GM10847 (cell line): Measurements from ENCODE around the gene NTSR1.

ENCODE experiments used
- POLR2A ChIP-seq: IDR thresholded peaks from 2 replicates; pipeline ENCODE4 v1.6.1; 2011; ENCODE audit not compliant: insufficient read length; ENCODE audit errors: extremely low read depth

Gene NTSR1

DNA sequence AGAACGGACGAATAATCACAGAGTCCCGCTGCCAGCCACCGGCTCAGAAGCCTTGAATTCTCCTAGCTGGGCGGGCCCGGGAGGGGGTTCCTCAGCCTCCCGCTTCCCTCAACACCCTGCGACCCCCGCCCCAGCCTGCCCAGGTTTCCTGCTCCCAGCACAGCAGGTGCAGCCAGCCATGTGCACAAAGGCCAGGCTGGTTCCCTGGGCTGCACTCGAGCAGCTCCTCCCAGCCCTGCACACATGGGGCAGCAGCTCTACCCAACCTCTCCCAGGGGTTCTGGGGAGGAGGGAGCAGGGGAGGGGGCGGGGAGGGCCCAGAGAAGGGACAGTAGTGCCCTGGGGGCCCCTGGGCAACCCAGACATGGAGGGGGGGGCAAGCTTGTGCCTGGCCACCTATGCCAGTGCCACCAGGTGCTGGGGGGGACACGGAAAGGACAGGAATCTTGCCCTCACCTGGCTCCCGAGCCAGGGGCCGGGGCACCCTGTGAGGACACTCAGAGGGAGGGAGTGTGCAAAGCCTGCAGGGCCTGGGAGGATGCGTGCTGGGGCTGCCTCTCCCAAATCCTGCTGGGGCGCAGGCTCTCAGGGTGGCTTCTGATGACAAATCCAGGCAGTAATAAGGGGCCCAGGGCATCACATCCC, 1.2 kb upstream of the NTSR1 start:
- no peak for TF ChIP-seq POLR2A

DNA sequence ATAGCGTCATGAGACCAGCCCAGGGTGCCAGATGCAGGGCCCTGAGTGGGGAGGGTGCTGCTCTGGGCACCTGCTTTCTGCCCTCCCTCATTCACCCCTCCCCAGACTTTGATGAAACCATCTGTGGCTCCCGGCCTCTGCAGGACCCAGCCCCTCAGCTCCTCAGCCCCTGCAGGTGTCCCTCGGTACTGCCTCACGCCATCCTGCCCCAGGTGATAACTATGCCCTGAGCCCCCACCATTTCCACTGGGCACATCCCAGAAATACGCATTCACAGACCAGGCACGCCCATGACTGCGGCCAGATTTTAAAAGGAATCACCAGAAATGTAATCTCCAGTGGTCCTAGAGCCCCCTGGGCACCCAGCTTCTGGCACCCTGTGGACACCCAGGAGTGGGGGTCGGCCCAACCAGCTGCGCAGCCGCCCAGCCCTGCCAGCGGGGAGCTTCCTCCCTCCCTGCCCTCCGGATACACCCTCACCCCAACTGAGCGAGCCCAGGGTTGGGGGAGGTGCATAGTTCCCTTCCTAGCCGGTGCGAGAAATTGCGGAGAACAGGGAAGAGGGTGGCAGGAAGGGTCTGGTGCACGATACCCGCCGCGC, 615 bp upstream of the NTSR1 start:
- TF ChIP-seq POLR2A, result no peak

DNA sequence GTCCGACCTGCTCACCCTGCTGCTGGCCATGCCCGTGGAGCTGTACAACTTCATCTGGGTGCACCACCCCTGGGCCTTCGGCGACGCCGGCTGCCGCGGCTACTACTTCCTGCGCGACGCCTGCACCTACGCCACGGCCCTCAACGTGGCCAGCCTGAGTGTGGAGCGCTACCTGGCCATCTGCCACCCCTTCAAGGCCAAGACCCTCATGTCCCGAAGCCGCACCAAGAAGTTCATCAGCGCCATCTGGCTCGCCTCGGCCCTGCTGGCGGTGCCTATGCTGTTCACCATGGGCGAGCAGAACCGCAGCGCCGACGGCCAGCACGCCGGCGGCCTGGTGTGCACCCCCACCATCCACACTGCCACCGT, 885 bp downstream of the NTSR1 start:
- no peak for TF ChIP-seq POLR2A

DNA sequence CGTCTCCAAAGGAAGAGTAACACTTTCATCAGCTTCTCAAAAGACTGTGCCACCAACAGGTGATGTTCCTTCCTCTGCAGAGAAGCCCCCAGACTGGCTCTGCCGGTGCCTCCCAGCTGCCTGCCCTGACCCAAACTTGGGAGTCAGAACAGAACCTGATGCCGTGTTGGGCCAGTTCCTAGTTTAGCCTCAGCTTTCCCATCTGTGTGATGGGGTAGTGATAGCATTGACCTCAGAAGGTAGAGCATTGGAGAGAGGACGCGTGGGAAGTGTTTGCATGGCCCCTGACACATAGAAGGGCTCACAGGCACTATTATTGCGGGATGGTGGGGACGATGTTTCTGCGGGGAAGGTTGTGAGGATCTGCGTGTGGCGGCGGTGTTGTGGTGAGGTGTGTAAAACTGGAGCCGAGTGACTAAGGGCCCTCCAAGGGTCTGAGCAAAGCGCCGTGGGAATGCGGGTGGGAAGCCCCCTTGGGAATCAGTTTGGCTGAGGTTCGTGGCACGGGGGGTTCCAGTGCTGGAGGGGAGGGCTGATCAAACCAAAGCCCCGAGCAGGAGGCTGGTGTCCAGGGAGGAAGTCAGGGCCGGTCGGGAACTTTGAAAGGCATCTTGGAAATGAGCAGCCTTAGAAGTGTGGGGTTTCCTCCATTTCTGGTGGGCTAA, 1.7 kb downstream of the NTSR1 start:
- TF ChIP-seq POLR2A, result no peak

DNA sequence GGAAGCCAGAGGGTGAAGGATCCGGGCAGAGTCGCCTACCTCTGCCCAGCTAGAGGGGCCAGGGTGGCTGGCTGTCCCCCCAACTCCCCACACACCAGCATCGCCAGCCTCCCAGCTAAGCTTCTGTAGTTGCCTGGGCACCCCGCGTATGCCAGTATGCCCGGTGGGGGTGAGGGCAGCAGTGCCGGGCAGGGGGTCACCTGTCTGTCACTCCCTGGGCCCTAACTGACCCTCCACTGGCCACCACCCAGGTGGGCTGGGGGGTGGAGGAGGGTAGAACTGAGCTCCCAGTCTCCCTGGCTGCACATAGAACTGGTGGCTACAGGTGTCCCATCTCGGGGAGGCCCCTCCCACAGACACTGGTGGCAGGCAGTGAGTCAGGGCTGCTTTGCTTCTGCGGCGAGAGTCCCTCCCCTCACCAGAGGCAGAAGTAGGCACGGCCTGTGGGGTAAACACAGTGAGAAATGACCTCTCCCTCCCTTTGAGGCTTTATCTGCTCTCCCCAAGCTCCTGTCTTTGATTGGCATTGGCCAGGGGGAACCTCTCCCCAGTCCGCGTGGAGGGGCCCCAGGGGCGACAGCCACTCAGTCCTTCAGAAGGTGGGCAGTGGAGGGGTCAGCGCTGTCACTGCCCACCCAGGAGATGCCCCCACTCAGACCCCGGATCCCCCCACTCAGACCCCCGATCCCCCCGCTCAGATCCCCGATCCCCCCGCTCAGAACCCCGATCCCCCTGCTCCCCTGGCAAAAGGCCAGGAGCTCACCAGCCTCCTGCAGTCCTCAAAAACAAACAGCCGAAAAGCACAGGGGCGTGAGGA, 2.5 kb downstream of the NTSR1 start:
- no peak for TF ChIP-seq POLR2A

DNA sequence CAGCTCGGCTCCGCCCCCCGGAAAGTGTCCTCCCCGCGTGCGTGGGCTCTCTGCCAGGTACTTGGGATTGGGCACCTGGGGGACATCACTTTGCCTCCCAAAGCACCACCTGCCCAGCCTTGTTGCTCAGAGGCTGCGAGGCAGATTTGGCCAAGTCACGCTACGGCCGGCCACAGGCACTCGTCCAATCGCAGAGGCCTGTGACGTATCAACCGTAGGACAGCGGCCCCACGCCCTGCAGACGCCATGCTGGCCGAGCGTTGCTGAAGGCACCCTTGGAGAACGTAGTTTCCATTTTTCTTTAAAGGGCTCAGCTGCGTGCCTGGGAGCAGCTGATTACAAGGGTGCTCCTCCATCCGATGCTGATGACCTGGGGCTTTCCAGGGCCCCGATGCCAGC, 3.1 kb downstream of the NTSR1 start:
- TF ChIP-seq POLR2A, result no peak

DNA sequence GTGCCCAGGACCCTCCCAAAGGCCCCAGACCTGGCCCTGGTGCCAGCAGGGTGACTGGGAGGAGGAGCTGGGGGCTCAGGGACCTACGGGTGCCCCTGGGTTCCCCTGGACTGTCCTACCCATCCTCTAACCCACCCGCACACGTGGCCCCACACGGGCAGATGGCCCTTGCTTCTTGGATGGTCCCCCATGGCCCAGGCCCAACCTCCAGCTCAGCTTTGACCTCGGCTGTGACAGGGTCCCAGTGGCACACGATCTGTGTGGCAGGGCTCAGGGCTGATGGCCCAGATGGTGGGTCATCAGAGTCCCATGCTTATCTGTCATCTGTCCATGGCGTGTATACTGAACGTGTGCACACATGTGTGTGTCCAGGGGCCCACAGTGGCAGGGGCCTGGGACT, 4.0 kb downstream of the NTSR1 start:
- TF ChIP-seq POLR2A, result no peak

DNA sequence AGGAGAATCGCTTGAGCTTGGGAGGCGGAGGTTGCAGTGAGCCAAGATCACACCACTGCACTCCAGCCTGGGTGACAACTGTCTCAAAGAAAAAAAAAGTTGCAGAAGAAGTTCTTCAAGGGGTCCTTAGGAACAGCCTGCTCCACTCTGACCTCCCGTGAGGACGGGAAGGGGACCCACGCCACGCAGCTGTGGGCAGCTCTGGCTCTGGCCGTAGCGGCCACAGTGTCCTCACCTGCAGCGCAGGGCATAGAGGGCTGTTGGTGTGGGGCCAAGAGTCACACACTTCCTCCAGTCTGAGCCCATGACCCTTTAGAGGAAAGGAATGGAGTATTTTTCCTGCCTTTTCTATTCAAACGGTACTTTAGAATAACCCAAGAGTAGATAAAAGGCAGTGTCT, 5.4 kb downstream of the NTSR1 start:
- TF ChIP-seq POLR2A, result no peak

DNA sequence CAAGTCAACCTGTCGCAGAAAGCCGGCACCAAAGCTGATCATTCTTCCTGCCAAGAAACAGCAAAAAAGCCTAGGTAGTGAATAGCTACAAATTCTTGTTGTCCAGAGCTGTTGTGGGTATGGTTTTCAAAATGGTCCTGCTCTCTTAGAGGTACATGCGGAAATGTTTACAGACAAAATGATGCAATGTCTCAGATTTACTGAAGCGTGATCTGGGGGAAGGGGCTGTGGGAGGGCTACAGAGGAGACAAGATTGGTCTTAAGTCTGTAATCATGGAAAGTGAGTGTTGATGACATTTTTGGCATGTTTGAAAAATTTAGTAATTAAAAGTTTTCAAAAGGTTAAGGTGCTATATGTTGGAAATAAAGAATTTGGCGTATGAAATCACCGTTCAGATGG, 6.2 kb downstream of the NTSR1 start:
- no peak for TF ChIP-seq POLR2A

DNA sequence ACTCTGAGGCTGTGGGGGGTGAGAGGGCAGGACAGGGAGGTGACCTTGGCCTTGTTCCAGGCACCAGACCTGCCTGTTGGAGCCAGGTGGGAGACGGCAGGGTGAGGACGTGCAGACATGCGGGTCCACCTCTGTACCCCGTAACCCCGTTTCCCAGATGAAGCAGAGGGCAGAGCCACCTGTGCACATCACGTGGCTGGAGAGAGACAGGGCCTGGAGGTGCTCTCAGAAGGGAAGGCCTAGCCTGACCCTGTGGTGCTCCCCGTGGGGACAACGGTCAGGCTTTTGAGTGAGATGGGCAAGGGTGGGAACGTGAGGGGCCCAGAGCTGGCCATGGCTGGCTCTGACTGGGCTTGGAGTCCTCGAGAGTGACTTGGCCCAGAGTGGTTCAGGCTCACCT, 6.6 kb downstream of the NTSR1 start:
- TF ChIP-seq POLR2A, result no peak

DNA sequence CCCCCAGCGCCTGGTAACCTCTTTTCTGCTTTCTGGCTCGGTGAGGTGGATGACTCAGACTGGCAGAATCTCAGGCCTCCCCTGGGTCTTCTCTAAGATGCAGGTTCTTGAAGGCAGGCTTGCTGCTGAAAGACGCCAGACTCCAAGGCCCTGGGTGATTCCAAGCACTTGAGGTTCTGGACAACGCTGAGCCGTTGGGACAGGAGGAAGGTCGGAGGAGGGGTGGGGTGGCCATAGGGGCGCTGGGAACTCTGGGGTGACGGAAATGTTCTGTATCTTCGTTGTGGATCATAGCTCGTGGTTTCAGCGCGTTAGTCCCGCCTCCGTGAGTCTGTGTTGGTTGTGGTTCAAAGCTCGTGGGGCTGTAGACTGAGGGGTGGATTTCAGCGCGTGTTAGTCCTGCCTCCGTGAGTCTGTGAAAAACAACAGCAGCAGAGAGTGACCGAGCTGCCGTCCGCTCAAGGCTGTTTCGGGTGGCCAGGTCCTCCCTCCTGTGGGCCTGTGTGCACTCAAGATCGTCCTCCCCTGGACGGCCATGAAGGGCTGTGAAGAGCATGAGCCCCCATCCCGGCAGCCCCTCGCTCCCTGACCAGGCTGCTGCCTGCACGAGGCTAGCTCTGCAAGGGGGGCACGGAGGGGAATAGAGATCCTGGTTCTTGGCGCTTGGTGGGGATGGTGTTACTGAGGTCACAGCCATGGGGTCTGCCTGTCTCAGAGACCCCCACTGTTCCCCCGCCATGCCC, 7.7 kb downstream of the NTSR1 start:
- no peak for TF ChIP-seq POLR2A

DNA sequence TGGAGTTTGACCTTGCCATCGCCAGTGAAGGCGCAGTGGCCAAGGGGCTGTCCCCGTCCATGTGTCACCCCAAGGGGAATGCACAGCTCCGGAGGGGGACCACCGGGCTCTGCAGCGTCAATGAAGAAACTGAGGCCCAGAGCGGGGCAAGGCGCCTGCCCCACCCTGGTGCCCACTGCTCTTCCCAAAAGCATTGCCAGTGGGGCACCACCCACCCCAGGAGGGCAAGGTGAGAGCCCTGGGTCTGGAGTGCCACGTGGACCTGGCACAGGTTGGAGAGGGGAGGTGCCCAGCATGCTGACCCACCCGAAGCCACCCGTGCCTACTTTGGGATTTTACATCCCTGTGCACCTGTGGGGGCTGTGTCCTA, 8.3 kb downstream of the NTSR1 start:
- no peak for TF ChIP-seq POLR2A

DNA sequence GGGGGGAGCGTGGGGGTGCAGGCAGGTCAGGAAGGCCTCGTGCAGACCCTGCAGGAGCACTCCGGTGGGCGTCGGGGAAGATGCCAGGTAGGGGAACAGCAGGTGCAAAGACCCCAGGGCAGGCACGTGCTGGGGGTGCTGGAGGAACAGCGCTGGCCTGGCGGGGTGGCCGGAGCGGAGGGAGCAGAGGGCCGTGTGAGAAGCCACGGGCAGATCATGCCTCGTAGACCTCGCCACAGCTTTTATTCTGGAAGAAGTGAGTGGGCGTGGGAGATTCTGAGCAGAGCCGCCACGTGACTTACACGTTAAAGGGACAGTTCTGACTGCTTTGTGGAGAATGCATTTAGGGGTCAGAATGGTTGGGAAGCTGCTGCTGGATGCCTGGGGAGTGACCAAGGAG, 9.3 kb downstream of the NTSR1 start:
- no peak for TF ChIP-seq POLR2A

DNA sequence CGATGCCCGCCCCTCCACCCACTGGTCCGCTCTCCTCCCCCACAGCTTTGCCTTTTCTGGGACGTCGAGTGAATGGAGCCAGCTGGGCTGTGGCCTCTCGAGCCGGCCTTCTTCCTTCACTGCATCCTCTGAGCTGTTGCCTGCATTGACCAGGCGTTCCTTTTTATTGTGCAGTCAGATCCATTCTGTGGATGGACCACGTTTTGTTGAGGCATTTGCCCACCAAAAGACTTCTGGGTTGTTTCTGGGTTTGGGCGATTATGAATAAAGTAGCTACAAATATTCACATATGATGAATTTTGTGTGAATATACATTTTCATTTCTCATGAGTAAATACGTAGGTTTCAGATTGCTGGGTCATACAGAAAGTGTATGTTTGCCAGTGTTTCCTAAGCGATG, 9.9 kb downstream of the NTSR1 start:
- no peak for TF ChIP-seq POLR2A

DNA sequence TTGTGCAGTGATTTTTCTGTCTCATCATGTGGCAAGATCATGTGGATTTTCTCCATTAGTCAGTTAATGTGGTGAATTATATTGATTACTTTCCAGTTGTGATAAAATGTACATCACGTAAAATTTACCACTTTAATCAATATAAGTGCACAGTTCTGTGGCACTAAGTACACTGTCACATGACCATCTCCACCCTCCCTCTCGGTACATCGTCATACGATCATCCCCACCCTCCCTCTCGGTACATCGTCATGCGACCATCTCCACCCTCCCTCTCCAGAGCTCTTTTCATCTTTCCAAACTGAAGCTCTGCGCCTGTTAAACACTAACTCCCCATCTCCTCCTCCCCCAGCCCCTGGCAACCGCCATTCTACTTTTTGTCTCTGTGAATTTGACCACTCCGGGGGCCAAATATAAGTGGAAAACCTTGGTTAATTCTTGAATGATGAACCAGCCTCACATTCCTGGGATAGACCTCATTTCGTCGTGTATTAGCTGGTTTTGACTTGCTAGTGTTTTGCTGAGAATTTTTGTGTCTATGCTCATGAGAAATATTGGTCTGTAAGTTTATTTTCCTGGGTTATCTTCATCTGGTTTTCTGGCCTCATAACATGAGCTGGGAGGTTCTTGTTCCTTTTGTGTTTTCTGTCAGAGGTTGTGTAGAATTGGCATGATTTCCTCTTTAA, 10.8 kb downstream of the NTSR1 start:
- no peak for TF ChIP-seq POLR2A
